ENCODE results near the gene NRXN3.
A peak's percentile ranks its signal among the peaks of the same experiment; 100 is the strongest.

NRXN3 gene

GRCh38 chr14:78598046-78598920, 428.1 kb downstream of the NRXN3 start:
- DNase-seq = peak; percentile 31

GRCh38 chr14:78605025-78605762, 435.0 kb downstream of the NRXN3 start:
- no peak for DNase-seq

- DNase-seq = no peak
Measured at GRCh38 chr14:78605897-78606500, 435.8 kb downstream of the NRXN3 start.

GRCh38 chr14:78608998-78609787, 439.0 kb downstream of the NRXN3 start:
- no peak for DNase-seq

- no peak for DNase-seq
Measured at GRCh38 chr14:78610994-78611393, 440.8 kb downstream of the NRXN3 start.

- no peak for DNase-seq
Measured at GRCh38 chr14:78611796-78612571, 441.8 kb downstream of the NRXN3 start.

- DNase-seq = no peak
Measured at GRCh38 chr14:78612666-78613065, 442.5 kb downstream of the NRXN3 start.

GRCh38 chr14:78614593-78614992, 444.4 kb downstream of the NRXN3 start:
- DNase-seq = no peak

- DNase-seq = no peak
Measured at GRCh38 chr14:78617735-78618134, 447.6 kb downstream of the NRXN3 start.

GRCh38 chr14:78618368-78618767, 448.2 kb downstream of the NRXN3 start:
- DNase-seq = no peak

GRCh38 chr14:78627114-78627513, 456.9 kb downstream of the NRXN3 start:
- no peak for DNase-seq

GRCh38 chr14:78631551-78631950, 461.4 kb downstream of the NRXN3 start:
- no peak for DNase-seq

GRCh38 chr14:78633752-78634151, 463.6 kb downstream of the NRXN3 start:
- DNase-seq = no peak

- no peak for DNase-seq
Measured at GRCh38 chr14:78637489-78637888, 467.3 kb downstream of the NRXN3 start.

GRCh38 chr14:78637908-78638475, 467.8 kb downstream of the NRXN3 start:
- no peak for DNase-seq

- no peak for DNase-seq
Measured at GRCh38 chr14:78638926-78639325, 468.8 kb downstream of the NRXN3 start.

- no peak for DNase-seq
Measured at GRCh38 chr14:78644824-78645559, 474.8 kb downstream of the NRXN3 start.

- DNase-seq = no peak
Measured at GRCh38 chr14:78652727-78653126, 482.6 kb downstream of the NRXN3 start.

- DNase-seq = no peak
Measured at GRCh38 chr14:78653173-78653572, 483.0 kb downstream of the NRXN3 start.

GRCh38 chr14:78657451-78657850, 487.3 kb downstream of the NRXN3 start:
- DNase-seq = no peak

- no peak for DNase-seq
Measured at GRCh38 chr14:78664841-78665240, 494.7 kb downstream of the NRXN3 start.
